ENCODE results near the gene DDT.
"Not testable (repeated sequence)": the region's sequence is repeated elsewhere in the genome, so short reads cannot be mapped to it uniquely, and the experiment has no call there.

Gene DDT

GRCh38 chr22:23974345-23974744 lies at the start of gene DDT:
Gene DDT, minus strand, starts transcription at chr22:23974441. Its CDS starts 27 bp downstream, at chr22:23974414.
- ATAC-seq, result peak; percentile 98

DNA sequence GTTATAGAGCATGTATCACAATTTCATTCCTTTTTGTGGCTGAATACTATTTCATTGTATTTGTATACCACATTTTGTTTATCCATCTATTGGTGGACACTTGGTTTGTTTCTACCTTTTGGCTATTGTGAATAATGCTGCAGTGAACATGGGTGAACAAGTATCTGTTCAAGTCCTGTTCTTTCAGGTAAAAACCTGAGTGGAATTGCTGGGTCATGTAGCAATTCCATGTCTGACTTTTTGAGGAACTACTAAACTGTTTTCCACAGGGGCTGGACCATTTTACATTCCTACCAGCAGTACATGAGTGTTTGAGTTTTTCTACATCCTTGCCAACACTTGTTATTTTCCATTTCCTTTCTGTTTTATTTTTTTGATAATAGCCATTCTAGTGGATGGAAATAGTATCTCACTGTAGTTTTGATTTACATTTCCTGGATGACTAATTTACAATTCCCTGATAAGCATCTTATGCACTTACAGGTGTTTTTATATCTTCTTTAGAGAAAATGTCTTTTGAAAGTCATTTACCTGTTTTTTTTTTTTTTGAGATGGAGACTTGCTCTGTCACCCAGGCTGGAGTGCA lies 49.1 kb upstream of the DDT start:
- peak; percentile 51 to 69 for ATAC-seq

DNA sequence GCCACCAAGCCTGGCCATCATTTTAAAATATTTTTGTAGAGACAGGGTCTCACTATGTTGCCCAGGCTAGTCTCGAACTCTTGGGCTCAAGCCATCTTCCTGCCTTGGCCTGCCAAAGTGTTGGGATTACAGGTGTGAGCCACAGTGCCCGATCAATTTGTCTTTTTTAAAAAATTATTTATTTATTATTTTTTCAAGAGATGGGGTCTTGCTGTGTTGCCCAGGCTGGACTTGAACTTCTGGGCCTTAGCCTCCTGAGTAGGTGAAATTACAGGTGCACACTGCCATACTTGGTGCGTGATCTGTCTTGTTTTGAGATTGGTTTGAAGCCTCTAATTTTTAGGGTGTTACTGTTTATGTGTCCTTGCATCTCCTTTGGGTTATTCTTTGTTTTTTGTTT lies 47.1 kb upstream of the DDT start:
- ATAC-seq, result no peak

DNA sequence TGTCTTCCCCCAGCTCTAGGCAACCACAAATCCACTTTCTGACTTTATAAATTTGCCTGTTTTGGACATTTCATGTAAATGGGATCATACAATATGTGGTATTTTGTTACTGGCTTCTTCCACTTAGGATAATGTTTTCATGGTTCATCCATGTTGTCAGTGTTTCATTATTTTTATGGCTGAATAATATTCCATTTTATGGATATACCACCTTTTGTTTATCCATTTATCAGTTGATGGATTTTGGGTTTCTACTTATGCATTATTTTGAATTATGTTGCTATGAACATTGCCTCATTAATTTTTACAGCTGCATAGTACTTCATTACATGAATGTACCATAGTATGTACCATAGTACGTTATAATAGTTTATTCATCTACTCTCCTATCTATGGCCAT lies 41.9 kb upstream of the DDT start:
- no peak for ATAC-seq

DNA sequence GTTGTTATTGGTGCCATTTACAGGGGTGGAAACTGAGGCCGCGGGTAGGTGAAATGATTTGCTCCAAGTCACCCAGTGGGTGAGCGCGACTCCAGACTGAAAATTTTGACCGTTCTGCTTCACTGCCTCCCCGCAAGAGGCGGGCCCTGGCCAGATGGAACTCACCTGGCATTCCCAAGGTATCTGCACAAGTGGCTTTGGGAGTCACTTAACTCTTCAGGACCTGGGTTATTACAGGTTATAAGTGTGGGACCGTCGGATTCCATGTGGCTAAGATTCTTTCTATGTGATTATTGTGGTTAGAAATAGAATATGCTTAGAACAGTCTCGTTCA lies 37.5 kb upstream of the DDT start:
- ATAC-seq, result no peak

DNA sequence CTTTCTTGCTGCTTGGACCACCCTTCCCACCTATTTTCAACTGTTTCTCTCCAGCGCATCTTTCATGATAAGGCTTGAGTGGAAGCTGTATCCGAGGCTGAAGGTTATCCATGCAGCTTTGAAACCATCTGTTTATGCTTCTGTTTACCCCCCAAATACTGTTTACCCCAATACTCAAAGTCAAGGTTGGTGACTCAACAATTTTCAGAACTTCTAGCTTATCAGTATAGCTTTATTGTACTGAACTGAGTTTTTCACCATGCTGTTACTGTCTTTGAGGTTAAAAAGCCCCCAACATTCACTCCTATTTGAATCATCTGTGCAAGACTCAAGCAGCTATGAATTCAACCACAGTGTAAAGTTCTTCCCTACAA lies 35.8 kb upstream of the DDT start:
- ATAC-seq, result no peak

DNA sequence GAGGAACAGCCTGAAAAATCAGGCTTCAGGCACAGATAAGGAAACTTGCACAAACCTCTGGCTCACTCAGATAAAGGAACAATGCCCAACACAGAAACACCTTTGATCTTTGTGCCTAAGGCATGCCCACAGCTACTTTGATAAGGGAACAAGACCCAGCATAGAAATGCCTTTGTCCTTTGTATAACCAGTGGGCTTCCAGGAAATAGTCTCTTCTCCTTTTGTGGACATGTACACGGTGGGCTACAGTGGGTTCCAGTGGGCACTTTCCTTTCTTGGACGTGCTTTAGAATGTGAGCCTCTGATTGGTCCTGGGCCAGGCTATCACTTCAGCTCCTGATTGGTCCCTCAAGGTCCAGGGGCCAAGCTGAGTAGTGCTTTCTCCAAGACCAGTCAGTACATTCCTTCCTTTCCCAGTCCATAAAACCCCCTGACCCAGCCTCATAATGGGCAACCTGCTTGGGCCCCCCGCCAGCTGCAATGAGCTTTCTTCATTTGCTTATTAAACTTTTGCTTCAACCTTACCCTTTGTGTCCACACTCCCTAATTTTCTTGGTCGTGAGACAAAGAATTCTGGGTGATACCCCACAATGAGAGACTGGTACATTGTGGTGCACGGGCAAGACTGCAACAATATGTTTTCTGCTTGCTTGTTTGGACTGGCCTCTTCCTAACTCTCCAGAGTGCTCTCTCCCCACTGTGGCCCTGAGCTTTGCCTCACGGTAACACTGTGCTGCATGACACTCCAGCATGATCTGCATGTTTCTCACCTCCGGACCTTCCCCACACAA lies 35.2 kb upstream of the DDT start:
- no peak for ATAC-seq

- no peak for ATAC-seq
These were observed 34.4 kb upstream of the DDT start for GRCh38 chr22:24008381-24009226.

- no peak for ATAC-seq
These were observed 33.7 kb upstream of the DDT start for GRCh38 chr22:24008022-24008283.

DNA sequence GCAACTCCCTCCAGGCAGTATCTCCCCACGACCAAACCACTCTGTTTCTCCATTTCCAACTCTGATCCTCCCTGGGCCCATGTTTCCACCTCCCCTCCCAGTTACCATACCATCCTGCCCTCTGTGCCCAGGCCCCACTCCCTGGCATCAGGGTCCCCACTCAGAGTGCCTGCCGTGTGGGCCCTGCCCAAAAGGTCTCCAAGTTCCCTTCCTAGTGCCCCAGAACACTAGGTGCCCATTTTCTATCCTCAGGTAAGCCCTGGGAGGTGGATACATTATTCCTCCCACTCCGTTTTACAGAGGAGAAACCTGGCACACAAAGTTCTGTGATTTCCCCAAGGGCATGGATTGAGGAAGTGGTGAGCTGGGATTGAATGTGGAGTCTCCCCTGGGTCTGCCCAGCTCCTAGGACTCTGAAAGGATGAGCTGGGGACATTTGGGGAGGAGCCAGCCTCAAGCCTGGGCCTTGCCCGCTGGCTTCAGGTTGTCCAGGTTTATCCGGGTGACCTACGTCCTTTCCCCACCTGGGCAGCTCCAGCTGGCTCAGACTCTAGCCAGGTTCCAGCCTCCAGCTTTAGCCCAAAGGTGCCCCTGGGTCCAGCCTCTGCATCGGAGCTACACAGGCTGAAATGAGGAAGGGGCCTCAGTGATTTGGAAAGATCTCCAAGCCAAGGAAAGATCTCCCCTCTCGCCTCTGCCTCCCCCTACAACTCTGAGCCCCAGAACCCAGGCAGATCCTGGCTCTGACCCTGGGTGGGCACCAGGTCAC lies 33.2 kb upstream of the DDT start:
- no peak for ATAC-seq

DNA sequence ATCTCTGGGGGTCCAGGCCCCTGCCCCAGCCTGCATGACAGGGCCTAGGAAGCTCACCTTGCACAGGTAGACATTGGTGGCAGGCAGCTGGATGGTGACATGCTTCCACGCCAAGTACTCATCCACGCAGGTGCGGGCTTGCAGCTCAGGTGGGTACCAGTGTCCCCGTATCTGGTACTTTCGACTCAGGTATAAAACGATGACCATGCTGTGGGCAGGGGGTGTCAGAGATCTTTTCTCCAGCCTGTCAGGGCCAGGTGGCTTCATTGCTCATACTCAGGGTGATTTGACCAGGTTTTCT lies 32.6 kb upstream of the DDT start:
- no peak for ATAC-seq

DNA sequence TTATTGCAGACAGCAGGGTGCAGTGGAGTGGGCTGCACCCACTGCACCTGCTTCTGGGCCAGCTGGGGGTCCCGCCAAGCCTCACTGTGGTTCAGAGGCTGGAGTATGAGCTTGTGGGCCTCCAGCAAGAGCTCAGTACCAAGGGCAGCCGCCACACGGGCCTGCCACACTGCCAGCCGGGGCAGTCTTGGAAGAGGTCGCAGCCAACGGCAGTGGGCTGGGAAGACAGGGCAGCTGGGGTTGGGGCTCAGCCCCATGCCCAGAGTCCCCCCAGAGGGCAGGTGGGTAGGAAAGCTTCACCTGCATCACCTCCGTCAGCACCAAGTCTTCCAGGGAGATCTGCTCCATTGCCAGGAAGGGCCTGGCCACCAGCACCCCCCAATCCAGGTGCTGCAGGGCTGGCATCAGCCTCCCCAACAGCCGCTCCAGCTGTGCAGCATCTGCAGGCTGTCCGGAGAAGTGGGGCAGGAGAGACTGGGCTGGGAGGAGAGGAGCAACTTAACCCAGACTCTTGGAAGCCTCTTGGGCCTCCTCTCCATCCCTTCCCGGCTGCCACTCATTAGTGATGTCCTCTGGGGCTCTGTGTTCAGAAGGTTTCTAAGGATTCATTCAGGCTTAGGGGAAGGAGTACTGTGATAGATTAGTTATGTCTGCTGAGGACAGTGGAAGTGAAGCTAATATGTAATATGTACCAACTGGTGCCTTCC lies 32.1 kb upstream of the DDT start:
- no peak for ATAC-seq

GRCh38 chr22:24005201-24005600 lies 31.0 kb upstream of the DDT start, which contains the start of gene GSTT4:
Gene GSTT4, minus strand, starts transcription at chr22:24005453. Its CDS starts 97 bp downstream, at chr22:24005356.
- no peak for ATAC-seq

- ATAC-seq, result no peak
These were observed 29.6 kb upstream of the DDT start for GRCh38 chr22:24003887-24004286.

DNA sequence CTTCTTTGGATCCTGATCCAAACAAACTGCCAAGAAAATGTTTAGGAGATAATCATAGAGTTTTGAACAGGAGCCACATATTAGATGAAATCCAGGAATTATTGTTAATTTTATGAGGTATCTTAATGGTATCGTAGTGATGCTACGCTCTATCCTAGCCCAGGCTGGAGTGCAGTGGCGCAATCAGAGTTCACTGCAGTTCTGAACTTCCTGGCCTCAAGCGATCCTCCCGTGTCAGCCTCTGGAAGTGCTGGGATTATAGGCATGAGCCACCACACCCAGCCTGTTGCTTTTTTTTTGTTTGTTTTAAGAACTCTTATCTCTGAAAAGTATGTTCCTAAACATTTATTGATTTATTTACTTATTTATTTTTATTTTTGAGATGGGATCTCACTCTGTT lies 28.6 kb upstream of the DDT start:
- ATAC-seq, result no peak

GRCh38 chr22:24002272-24002671 lies 28.0 kb upstream of the DDT start:
- no peak for ATAC-seq

- ATAC-seq, result no peak
These were observed 27.1 kb upstream of the DDT start for GRCh38 chr22:24001314-24001713.

DNA sequence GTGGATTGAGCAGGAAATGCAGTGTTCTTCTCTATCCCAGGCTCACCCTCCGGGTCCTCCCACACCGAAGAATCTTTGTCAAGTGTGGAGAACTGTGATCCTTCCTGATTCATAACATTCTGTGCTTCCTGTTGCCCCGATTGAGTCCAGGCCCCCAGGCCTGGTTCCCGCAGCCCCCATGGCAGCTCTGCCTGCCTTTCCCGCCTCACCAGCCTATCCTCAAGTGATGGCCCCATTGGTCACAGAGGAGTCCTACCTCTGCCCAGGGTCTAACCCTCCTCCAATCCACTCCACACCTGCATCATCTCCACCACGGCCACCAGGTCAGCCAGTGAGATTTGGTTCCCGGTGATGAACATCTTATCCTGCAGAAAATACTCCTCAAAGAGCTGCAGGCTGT lies 25.5 kb upstream of the DDT start:
- not testable (repeated sequence) for ATAC-seq

GRCh38 chr22:23997092-23997491 lies 22.9 kb upstream of the DDT start:
- ATAC-seq, result no peak

GRCh38 chr22:23993581-23994177 lies 19.4 kb upstream of the DDT start:
- not testable (repeated sequence) for ATAC-seq

GRCh38 chr22:23993080-23993479 lies 18.8 kb upstream of the DDT start:
- ATAC-seq, result not testable (repeated sequence)

- not testable (repeated sequence) for ATAC-seq
These were observed 15.5 kb upstream of the DDT start for GRCh38 chr22:23989583-23990244.

Data from activated CD4-positive, CD25-positive, alpha-beta regulatory T cell treated with anti-CD3 and anti-CD28 coated beads, Interleukin-2, amount 50 U/mL, for 24 hours (primary cell).